Activated CD8-positive, alpha-beta memory T cell treated with anti-CD3 and anti-CD28 coated beads, Interleukin-2, amount 50 U/mL, for 1 hour (primary cell): ENCODE results near the gene BRD9.
"Not testable (repeated sequence)": the region's sequence is repeated elsewhere in the genome, so short reads cannot be mapped to it uniquely, and the experiment has no call there.

ENCODE experiments used
- DNase-seq: peaks from one replicate; pipeline ENCODE4 v3.0.0-alpha.2; 2020; ENCODE audit errors: extremely low read depth

BRD9 gene

DNA sequence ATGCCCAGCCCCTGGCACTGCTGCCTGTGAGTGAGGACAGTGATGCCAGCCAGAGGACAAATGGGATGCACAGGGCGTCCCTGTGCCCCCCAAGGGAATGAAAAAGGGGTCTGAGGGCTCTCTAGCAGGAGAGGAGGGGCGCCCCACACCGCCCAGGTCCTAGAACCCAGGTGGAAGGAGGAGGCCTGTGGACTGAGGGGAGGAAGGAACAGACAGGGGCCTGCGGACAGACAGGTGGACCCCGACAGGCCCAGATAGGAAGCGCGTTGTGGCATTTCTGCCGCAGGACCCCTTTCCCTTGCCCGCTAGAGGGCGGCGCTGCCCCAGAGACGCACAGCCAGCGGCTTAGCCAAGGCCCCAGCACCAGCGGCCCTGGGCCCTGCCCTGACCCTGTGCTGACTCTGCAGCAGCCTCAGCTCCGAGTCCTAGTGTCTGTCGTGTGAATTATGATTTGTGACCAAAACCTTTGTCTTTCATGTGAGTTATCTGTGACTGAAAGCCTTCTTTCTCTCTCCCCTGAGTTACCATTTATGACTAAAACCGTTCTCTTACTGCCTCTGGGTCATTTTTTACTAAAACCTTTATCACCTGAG lies 30.8 kb upstream of the BRD9 start:
- DNase-seq: peak; percentile 33

DNA sequence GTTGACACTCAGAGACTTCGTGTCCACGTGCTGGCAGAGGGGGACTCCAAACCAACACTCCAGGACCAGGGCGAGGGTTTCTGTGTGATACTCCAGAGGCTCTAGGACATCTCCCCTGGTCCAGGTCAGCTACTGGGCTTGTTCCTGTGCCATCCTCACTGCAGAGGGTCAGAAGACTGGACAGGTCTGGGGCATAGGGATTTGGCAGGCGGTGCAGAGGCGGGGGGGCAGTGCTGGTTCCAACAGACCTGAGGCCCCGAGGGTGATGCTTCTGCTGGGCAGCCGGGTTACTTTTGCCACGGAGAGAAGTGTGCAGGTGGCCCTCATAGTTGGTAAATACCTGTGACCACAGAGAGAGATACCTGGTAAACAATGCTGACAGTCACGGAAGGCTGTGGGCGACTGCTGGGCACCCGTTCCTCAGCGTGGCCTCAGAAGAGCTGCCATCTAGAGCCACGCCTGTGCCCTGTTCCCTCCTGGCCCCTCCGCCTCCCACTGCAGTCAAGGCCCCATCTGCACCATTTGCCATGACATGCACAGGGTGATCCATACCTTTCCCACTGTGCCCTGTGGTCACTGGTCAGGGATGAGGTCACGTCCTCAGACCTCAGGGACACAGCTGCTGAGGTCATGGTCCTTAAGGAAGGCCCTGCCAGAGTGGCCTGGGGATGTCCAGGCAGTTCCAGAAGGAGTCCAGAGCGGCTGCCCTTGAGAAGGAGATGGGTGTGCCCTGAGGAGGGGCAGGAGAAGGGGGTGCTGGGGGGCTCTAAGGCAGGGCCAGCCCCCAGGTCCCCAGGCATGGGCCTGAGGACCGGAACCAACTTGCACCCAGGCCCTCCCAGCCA lies 30.1 kb upstream of the BRD9 start:
- DNase-seq: no peak

DNA sequence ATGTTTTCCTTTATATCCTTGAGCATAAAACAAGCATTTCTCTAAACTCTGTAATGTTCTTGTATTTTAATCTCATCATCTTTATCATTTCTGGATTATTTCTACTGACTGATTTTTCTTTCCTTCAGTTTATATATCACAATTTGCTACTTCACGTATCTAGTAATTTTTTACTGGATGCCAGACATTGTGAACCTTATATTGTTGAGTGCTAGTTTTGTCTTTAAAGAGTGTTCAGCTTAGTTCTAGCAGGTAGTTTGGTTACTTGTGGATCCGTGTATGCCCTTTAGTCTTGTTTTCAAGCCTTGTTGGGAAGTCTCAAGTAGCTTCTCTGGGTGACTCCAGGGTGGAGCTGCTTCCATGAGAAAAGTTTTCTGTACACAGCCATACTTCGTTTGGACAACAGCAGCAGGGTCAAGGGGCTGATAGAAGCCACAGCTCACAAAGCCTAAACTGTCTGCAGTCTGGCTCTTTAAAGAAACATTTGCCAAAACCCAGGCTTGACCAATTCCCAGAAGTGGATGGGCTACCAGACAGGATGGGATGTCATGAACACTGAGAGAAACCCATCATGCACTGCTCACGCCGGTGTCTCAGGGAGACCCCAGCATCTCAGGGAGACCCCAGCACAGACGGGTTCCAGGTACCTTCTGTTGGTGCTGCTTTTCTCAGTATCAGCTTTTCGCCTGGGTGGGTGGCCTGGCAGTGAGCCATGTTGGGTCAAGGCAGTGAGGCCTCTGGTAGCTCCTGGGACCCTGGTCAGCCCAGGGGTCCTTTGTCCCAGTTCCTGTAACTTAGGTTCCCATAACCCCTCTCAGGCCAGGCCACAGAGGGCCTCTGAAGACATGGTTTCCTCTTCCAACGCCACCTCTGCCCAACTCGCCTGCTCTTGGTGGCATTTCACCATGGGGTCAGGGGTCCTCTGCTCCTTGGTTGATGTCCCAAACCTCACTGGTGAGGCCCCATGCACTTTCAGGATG lies 29.1 kb upstream of the BRD9 start:
- DNase-seq: no peak

DNA sequence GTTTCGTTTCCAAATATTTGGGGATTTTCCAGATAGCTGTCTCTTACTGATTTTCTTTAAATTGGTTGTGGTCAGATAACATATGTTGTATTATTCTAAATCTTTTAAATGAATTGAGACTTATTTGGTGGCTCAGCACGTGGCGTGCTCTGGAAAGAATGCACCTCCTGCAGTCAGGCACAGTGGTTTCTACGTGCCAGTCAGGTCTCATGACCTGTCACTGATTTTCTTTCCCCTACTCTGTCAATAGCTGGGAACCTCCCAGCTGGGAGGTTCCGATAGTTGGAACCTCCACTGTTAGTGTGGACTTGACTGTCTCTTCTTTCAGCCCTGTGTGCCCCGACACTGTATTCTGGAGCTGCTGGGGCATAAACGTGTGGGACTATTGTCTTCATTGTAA lies 27.7 kb upstream of the BRD9 start:
- no peak for DNase-seq

DNA sequence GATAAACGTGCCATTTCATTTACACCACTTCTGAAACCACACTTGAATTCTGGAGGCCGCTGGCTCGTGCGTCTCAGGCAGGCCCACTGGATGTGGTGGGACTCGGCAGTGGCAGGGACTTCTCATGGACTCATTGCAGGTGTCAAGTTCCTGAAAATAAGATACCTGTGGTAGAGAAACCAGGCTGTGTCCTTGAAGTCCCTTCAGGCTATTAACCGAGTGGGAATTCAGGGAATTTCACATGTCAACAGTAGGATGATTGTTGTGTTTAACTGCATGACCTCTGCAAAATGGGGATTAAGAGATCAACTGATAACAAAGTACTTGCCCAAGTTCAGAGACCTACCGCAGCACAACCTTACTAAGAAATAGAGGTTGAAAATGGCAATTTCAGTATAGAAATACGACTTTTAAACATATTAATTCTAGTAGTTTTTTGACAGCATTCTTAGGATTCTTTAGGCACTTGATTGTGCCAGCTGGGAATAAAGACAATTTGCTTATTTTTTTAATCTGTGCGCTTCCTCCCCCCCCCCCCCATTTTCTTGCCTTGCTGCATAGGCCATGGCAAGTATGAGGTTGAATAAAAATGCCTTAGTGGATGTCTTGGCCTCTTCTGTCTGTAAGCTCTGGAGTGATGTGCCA lies 26.9 kb upstream of the BRD9 start:
- DNase-seq: no peak

DNA sequence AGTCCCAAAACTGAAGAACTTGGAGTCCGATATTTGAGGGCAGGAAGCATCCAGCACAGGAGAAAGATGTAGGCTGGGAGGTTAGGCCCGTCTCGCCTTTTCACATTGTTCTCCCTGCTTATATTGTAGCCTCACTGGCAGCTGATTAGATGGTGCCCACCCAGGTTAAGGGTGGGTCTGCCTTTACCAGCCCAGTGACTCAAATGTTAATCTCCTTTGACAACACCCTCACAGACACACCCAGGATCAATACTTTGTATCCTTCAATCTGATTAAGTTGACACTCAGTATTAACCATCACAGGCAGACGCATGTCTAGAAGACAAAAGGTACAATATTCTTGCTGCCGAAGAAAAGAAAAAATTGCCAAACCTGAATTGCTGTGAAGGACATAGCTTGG lies 26.1 kb upstream of the BRD9 start:
- DNase-seq: not testable (repeated sequence)

DNA sequence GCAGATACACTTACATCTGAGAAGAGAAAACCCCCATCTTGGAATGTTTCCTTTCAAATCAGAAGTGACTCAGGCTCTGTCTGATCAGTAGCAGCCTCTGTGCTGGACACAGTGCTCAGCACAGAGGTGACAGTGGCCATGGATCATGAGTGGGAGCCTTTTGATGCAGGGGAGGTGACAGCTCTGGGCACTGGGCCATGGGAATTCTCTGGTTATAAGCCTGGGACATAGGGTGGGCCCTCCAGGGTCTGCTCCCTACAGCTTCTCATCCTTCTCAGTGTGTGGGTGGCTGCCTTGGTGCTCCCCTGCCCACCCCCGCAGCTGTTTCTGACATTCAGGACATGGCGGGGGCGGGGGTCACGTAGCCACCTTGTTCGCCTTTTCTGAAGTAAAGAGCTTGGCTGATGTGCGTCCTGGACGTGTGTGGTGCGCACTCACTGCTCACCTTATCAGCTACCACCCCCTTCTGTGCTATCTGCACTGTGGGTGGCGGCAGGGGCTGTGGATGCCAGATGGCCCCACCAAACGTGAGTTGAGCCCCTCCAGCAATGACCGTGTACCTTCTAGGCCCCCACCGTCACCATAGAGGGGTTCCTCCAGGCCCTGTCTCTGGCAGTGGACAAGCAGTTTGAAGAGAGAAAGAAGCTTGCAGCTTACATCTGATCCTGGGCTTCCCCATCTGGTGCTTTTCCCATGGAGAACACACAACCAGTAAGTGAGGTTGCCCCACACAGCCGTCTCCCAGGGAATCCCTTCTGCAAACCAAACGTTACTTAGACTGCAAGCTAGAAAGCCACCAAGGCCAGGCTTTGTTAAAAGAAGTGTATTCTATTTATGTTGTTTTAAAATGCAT lies 24.1 kb upstream of the BRD9 start:
- DNase-seq: no peak

DNA sequence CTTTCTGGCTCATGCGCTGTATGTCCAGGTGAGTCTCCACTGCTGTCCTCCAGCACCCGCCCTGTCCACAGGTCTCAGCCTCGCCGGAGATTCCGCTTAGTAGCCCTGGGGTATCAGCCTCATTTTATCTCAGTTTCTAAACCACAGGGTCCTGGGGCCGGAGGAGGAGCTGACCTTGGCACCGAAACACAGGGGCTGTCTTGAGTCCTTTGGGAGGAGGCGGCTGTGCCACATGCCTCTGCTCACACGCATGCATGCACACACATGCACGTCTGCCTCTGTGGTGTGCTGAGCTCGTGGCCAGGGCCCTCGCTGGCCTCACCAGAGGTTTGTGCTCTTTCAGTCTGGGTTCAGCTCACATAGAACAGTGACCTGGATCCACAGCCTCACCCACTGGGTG lies 23.3 kb upstream of the BRD9 start:
- no peak for DNase-seq

DNA sequence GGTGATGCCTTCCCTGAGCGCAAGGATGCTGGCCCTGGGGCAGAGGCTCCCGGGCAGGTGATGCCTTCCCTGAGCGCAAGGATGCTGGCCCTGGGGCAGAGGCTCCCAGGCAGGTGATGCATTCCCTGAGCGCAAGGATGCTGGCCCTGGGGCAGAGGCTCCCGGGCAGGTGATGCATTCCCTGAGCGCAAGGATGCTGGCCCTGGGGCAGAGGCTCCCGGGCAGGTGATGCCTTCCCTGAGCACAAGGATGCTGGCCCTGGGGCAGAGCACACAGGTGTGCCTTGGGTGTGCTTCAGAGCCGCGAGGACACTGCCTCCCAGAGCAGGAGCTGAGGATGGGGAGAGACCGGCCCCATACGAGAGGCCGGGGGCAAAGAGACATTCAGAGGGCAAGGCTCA lies 22.7 kb upstream of the BRD9 start:
- not testable (repeated sequence) for DNase-seq

DNA sequence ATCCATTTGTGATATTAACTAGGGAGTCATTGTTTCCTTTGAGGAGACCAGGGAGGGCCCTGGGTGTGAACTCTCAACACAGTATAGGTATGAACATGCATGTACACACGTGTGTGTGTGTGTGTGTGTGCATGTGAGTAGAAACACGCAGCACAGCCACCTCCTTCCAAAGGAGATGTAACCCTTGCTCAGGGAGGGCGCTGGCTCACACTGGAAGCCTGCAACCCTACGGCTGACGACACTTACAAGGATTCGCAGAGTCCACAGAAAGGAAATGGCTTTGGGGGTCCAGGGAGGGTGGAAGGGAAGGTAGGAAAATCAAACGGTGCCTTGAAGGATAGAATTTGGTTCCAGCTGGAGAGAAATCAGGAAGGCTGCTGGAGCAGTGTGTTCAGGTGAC lies 22.0 kb upstream of the BRD9 start:
- no peak for DNase-seq

DNA sequence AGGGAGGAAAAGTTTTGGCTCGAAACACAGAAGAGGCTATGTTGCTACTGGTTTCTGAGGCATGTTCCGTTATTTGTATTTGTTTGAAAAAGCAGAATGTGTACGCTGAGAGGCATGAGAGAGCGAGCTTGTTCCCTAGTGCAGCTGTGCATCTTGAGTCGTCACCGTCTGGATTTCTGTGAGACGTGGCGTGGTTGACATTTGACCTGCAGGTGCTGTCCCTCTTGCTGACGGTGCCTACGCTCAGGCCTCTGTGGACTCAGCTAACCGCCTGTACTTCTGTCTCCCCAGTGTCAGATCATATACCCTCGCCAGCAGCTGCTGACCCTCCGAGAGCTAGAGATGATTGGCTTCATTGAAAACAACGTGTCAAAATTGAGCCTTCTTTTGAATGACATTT lies 21.6 kb upstream of the BRD9 start:
- DNase-seq: no peak

DNA sequence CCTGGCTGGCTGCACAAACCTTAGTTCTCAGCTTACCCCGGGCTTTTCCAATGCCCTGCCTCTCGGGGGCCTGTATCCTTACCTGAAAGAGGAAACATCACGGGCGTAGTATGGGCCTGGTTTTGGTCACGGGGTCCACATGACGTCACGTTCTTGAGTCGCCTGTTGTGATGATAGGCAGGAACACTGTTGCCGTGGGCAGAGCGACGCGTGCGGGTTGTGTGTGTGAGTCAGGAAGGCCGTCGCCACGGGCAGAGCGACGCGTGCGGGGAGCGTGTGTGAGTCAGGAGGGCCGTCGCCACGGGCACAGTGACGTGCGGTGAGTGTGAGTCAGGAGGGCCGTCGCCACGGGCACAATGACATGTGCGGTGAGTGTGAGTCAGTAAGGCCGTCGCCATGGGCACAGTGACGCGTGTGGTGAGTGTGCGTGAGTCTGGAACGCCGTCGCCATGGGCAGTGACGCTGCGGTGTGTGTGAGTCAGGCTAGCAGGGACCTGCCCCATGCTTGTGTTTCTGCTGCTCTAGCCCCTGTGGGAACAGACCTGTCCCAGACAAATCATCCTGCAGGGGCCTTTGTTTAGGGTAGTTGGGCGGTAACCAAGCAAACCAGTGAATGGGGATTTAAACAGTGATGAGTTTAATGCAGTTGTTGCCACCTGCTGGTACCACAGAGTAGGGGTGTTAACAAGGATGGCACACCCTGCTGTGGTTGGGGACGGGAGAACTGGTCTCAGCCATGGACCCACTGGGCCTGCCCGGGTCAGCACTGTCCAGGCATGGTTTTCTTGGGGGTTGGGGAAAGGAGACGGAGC lies 19.9 kb upstream of the BRD9 start:
- DNase-seq: peak; percentile 32

DNA sequence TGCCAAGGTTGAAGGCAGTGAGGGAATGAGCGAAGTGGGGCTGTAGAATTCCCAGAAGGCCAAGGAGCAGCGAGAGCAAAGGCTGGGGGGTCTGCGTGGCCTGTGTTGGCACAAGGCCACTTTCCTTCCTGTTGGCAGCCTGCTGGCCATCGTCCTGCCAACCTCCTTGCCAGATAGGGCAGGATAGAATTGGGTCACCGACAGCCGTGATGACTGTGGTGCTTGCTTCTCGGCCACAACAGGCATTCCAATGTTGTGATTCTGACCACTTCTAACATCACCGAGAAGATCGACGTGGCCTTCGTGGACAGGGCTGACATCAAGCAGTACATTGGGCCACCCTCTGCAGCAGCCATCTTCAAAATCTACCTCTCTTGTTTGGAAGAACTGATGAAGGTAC lies 19.0 kb upstream of the BRD9 start:
- no peak for DNase-seq

DNA sequence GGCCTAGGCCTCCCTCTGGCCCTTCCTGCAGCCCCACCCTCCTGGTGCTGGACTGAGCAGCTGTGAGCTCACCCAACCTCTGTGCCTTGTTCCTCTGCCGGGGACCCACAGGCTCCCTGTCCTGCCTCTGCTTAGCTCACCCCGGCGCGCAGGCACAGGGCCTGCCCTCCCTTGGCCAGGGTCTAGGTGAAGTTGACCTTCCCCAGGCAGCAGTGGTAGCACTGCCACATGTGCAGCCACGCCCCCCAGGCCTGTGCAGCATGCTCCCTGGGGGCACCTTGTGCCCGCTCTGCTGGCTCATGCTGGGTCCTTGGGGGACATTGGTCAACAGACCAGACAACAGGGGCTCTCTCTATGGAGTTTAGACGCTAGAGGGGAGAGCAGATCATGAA lies 18.2 kb upstream of the BRD9 start:
- DNase-seq: no peak

DNA sequence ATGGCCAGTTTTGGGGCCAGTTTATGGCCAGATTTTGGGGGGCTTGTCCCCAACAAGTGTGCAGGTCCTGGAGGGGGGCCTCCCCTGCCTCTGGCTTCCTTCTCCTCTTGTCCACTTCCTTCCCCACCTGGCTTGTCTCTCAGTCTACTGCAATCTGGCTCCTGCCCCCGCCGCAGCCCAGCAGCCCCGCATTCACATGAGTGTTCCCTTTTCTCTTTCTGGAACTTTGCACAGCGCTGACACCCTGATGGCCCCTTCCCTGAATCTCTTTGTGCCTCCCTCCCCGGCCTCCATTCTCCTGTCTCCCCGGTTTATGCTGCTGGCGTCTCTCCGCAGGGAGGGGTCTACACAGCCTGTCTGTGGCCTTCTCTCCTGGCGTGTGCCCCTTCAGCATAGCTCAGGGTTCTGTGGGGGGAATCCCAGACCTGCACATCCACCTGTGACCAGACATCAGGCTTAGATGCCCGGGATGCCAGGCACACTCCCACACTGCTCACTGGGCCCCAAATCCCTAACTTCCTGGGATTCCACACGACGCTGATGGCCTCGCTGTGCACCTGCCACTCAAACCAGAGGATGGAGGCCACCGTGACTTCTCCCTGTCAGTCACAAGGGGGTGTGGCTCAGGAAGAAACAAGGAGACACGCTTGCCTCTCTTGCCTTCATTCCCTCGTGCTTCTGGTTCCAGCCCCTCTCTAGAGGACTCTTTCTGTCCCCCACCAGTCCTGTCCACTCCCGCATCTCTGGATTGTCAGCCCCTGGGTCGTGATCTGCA lies 17.6 kb upstream of the BRD9 start:
- no peak for DNase-seq

DNA sequence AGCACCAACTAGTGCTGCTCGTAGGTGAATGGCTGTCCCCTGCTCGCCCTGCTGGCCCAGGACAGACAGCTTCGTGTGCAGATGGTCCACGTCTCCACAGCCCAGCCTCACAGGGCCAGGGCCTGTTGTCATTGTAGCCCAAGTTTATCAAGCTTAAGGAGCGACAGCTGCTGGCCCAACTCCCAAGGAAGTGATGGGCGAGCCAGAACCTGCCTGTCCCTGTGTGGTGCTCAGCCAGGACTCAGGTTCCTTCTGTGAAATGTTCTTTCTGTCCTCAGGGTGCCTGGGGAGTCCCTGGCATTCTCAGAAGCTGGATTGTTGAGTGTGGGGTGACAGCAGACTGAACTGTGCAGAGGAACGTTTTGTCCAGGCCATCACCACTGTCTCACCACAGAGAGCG lies 16.5 kb upstream of the BRD9 start:
- DNase-seq: no peak

DNA sequence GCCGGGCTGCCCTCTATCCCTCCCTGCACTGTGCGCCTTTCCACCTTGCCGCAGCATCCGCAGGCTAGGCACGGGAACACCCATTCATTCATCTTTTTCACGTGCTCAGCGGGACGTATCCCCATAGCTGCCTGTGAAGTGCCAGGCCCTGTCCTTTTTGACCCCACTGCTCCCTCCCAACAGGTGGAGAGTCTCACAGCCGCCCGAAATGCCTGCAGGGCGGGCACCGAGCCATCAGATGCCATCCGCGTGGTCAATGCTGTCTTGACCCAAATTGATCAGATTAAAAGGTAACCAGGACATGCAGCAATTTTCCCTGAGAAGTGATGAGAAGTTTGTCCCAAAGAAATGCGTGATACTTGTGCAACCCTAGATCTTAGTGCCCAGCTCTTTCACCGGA lies 15.6 kb upstream of the BRD9 start:
- DNase-seq: no peak

DNA sequence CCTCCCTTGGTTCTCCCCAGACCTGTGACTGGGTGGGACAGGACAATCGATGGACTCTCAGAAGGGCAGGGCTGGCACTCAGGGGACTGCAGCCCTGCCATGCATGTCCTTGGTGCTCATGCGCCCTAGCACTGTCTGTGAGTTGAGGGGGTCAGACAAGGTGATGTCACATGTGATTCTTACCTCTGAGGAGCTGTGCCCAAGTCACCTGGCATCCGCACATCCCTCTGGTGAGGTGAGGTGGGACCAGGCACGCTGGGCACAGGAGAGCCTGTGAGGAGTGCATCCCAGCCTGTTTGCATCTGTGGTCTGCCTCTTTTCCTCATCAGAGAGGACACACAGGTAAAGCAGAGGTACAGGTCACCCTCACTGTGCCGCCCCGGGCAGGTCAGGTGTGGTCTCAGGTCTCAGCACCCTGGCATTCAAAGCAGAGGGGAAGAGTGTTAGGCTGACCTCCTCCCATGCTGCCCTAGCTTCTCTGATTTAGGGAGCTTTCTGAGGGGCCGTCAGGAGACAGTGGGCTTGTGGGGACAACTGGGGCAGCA lies 14.8 kb upstream of the BRD9 start:
- no peak for DNase-seq

DNA sequence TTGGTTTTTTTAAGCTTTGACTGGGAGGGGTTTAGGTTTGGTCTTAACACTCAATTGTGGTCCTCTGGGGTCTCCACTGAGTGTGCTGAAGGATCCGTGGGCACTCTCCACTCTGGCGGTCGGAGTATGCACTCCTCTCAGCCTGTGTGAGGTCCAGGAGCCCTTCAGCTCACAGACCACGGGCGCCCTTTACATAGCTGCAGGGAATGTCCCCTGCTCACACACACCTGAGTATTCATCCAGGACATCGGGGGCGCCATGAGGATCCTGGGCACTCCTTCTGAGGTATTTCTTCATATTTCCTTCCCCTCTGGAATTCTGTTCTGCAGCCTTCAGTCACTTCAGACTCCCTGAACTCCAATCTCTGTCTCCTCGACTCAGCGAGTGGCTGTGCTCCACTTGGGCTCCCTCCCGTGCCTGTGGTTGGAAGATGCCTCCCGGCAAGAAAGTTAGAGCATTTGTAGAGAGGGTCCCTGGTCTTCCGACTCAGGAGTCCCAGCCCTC lies 12.6 kb upstream of the BRD9 start:
- no peak for DNase-seq
